ENCODE measurements around the gene RPL36A.
A peak's percentile ranks its signal among the peaks of the same experiment; 100 is the strongest.

- peak in 3 of 4 donors; percentile 60 to 87 (median 74) for TF ChIP-seq POLR2A (IDR thresholded peaks at IDR 0.05)
- peak; percentile 87 to 92 for TF ChIP-seq POLR2AphosphoS5 (IDR thresholded peaks at IDR 0.05)
- peak; percentile 45 to 77 (median 68) for TF ChIP-seq CTCF (IDR thresholded peaks at IDR 0.05)
- no peak for TF ChIP-seq EP300 (IDR thresholded peaks at IDR 0.05)
Measured at GRCh38 chrX:101390664-101391525, at the start of gene RPL36A.

Measured in upper lobe of left lung (tissue), 4 donors.